ENCODE results near the gene ZNF750.

The ZNF750 gene

GRCh38 chr17:82836823-82837357, 2.9 kb downstream of the ZNF750 start:
- no peak overlapping the region for H3K27ac ChIP-seq
- TF ChIP-seq CTCF (conservative IDR thresholded peaks at IDR 0.05) (no peak), ZFX (IDR thresholded peaks at IDR 0.05) (no peak)

GRCh38 chr17:82835766-82836512, 3.9 kb downstream of the ZNF750 start:
- TF ChIP-seq ZFX (IDR thresholded peaks at IDR 0.05) (no peak), CTCF (conservative IDR thresholded peaks at IDR 0.05) (no peak)
- H3K27ac ChIP-seq: no peak overlapping the region

GRCh38 chr17:82835122-82835521, 4.7 kb downstream of the ZNF750 start:
- TF ChIP-seq ZFX (IDR thresholded peaks at IDR 0.05): no peak
- no peak for TF ChIP-seq CTCF (conservative IDR thresholded peaks at IDR 0.05)
- H3K27ac ChIP-seq: no peak overlapping the region

GRCh38 chr17:82832881-82833475, 6.8 kb downstream of the ZNF750 start:
- TF ChIP-seq CTCF (conservative IDR thresholded peaks at IDR 0.05): no peak
- TF ChIP-seq ZFX (IDR thresholded peaks at IDR 0.05): no peak
- no peak overlapping the region for H3K27ac ChIP-seq

- no peak overlapping the region for H3K27ac ChIP-seq
- TF ChIP-seq CTCF (conservative IDR thresholded peaks at IDR 0.05) (no peak), ZFX (IDR thresholded peaks at IDR 0.05) (no peak)
These were observed 7.4 kb downstream of the ZNF750 start for GRCh38 chr17:82832411-82832810.

GRCh38 chr17:82831818-82832200, 8.0 kb downstream of the ZNF750 start:
- TF ChIP-seq CTCF (conservative IDR thresholded peaks at IDR 0.05): no peak
- no peak for TF ChIP-seq ZFX (IDR thresholded peaks at IDR 0.05)
- no peak overlapping the region for H3K27ac ChIP-seq

- no peak for TF ChIP-seq CTCF (conservative IDR thresholded peaks at IDR 0.05)
- no peak for TF ChIP-seq ZFX (IDR thresholded peaks at IDR 0.05)
- no peak overlapping the region for H3K27ac ChIP-seq
These were observed 8.6 kb downstream of the ZNF750 start for GRCh38 chr17:82831041-82831817.

Data from C4-2B (cell line).